H4 (cell line): ENCODE data around the gene DGKD. TPM values are rescaled to one million over a fixed set of nuclear protein-coding genes. Genes with fewer than 3 reads are reported as not detected.
"Not testable (repeated sequence)": the region's sequence is repeated elsewhere in the genome, so short reads cannot be mapped to it uniquely, and the experiment has no call there.

Experiments used
- DNase-seq: peaks from one replicate; pipeline ENCODE4 v3.0.0-alpha.2; 2015; ENCODE audit warnings: low spot score
- total RNA-seq: library from RNA; depleted of rRNA; stranded (reverse); fragments of >200 nt; shearing (Covaris generic); gene quantifications from 2 replicates; pipeline ENCODE4 v1.2.3, GENCODE V29; 2014

DGKD gene
- total RNA-seq, 1 experiment from 2014 or later: 34.3 TPM

DNA sequence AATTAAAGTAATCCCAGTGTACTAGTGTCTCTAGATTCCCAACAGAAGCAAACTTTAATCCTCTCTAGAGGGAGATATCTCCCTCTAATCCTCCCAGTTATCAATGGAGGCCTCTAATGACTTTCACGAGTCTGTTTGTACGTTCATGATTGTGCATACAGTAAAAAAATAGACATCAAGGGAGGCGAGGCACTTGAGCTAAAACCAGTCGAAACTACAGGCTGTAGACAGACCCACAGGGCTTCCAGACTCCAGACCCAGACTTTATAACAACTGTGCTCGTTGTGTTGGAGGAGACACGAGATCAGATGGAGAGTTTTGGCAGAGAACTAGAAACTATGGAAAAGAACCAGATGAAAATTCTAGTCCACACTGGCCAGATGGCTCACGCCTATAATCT, 7.0 kb downstream of the DGKD start:
- DNase-seq: no peak

DNA sequence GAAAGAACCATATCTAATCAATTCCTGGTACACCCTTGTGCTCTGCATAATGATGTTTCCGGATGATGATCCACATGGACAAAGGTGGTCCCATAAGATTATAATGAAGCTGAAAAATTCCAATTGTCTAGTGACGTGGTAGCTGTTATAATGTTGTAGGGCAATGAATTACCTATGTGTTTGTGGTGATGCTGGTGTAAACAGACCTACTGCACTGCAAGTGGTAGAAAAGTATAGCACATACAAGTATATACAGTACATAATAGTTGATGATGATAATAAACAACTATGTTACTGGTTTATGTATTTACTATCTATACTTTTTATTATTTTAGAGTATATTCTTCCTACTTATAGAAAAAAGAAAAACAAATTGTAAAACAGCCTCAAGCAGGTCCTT, 8.4 kb downstream of the DGKD start:
- no peak for DNase-seq

DNA sequence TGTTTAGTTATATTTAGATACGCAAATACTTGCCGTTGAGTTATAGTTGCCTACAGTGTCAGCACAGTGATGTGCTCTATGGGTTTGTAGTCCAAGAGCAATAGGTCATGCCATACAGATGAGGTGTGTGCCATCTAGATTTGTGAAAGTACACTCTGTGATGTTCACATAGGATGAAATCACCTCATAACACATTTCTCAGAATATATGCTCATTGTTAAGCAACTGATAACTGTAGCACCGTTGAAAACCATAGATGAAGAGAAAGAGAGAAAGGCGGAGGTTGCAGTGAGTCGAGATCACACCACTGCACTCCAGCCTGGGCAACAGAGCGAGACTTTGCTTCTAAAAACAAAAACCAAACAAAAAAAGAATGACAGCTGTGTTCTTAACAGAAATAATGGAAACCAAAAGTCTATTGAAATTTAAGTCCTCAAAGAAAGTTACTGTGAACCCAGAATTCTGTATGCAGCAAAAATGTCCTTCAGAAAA, 9.5 kb downstream of the DGKD start:
- DNase-seq: no peak

DNA sequence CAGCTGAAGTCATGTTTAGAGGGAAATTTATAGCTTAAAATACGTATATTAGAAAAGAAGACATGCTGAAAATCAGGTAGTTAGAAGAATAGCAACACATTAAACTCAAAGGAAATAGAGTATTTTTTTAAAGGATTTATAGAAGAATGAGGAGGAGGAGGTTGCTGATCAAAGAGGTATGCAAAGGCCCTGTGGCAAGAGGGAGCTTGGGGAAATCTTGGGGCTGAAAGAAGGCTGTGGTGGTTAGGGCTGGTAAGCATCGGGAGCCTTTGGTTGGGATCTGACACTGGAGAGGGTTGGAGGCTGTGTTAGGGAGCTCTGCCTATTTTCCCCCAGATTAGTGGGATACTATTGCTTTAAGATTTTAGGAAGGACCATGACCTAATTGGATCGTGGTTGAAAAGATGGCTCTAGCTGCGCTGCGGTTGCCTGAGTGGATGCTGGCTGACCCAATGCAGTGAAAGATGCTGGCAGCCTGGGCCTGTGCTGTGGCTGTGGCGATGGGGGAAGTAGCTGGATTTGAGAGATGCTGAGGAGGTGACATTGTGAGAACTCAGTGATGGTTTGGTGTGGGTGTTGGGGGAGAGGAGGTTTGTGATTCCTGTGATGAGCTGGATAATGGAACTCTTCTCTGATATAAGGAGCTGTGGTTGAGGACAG, 11.7 kb downstream of the DGKD start:
- DNase-seq: no peak

DNA sequence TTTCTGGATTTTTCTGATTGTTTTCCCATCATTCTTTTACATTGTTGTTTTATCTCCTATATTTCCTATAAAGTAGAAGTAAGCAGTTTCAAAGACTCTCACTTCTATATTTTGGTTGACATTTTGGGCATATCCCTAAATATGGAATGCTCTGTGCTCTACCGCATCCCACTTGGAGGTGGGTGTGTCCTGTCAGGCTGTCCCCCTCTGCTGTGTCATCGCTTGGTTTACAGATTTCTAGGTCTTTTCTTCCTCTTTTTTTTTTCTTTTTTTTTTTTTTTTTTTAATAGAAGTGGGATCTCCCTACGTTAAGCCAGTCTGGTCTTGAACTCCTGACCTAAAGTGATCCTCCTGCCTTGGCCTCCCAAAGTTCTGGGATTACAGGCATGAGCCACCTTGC, 13.3 kb downstream of the DGKD start:
- DNase-seq: no peak

DNA sequence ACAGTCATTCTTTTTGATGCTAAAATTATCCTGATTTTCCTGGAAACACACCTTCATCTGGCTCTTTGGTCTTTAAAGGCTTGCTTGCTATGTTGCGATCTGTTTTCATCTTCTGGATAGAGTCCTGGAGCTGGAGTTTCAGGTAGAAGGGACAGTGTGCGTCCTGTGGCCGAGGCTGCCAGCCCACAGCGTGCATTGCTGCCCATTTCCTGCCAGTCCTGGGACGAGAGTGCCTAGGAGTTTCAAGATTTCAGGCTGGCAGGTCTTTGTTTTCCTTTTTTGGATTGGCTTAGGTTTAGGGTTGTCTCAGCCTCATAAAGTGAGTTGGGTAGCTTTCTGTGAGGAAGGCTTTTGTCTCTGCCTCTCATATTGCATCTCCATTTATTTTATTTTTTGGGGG, 14.5 kb downstream of the DGKD start:
- DNase-seq: no peak

DNA sequence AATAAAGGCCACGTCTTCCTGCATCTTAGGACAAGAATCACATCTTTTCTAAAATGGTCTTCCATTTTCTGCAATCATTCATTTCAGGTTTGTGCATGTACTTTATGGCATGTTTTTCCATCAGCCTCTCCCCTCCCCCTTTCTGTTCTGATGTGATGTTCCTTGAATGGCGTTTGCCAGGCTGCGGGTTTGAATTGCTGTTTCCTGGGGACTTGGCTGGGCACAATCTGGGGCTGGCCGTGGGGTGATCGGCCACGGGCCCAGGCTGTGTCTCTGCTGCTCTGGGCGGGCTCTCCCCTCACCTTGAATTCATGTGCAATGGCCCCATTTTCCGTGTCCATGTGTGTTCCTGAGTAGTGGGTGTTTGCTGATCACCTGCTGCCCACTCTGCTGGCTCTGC, 15.2 kb downstream of the DGKD start:
- DNase-seq: no peak

DNA sequence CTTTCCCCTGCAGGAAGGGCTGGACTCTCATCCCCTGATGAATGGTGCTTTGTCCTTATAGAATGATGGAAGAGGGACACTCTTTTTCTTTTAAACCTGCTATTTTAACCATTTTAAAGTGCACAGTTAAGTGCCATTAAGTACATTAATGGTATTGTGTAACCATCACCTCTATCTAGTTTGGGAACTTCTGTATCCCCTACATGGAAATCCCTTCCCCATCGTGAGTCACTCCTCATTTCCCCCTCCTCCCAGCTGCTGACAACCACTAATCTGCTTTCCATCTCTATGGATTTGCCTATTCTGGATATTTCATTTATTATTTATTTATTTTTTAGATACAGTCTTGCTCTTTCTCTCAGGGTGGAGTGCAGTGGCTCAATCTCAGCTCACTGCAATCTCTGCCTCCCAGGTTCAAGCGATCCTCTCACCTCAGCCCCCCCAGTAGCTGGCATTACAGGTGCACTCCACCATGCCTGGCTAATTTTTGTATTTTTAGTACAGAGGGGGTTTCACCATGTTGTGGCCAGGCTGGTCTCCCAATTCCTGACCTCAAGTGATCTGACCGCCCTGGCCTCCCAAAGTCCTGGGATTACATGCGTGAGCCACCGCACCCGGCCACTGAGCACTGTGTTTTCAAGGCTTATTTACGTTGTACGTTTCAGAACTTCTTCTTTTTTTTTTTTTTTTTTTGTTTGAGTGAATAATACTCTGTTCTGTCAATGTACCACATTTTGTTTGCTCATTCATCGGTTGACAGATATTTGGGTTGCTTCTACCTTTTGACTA, 15.8 kb downstream of the DGKD start:
- DNase-seq: no peak

DNA sequence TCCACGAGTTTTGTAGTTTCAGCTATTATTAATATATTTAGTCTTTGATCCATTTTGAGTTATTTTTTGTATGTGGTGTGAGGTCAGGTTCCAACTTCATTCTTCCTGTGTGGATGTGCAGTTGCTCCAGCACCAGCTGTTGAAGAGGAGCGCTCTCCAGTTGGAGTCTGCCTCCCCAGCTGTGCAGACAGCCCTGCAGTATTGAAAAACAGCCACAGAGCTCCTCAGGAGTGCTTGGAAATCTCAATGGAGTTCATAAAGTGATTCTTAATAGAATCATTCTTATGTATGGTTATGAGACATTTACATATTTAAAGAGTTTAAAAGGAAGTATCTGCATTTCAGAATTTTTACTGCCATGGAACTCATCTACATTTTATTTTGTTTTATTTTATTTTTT, 17.3 kb downstream of the DGKD start:
- no peak for DNase-seq

DNA sequence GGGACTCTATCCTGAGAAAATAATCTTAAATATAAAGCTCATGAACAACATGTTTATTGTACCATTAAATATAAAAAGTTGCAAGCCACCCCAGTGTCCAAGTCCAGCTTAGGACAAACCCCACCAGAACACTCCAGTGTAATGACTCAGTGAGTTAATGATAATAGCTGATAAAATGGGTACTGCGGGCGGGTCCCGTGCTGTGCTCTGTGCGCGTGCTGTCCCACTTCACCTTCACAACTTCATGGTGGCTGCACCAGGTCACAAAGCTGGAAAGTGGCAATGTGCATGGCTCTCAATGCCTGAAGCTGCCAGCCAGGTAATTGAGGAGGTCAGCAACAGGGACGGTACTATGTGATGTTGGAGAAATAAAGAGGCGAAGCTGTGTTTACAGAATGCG, 18.6 kb downstream of the DGKD start:
- no peak for DNase-seq

DNA sequence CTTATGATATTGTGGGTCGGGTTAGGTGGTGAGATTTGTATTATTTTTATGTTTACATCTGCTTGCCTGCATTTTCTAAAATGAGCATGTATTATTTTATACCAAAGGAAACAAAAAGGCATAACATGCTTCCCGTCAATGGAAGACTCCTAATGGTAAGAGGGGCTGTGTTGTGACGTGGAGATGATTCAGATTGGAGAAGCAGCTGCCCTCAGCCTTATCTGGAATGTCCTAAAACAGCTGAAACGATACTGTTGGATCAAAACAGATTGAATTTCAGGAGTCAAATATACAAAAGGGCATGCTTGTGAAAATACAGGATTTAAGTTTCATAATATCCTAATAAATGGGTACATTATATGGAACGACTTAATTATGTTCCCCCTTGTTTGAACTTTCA, 19.0 kb downstream of the DGKD start:
- DNase-seq: no peak

DNA sequence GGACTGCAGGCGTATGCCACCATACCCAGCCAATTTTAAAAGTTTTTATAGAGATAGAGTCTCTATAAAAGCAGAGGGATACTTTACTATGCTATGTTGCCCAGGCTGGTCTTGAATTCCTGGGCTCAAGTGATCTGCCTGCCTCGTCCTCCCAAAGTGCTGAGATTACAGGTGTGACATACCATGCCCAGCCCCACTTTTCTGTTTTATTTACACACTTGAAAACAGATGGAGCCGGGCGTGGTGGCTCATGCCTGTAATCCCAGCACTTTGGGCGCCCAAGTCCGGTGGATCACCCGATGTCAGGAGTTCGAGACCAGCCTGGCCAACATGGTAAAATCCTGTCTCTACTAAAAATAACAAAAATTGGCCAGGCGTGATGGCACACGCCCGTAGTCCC, 20.5 kb downstream of the DGKD start:
- not testable (repeated sequence) for DNase-seq

DNA sequence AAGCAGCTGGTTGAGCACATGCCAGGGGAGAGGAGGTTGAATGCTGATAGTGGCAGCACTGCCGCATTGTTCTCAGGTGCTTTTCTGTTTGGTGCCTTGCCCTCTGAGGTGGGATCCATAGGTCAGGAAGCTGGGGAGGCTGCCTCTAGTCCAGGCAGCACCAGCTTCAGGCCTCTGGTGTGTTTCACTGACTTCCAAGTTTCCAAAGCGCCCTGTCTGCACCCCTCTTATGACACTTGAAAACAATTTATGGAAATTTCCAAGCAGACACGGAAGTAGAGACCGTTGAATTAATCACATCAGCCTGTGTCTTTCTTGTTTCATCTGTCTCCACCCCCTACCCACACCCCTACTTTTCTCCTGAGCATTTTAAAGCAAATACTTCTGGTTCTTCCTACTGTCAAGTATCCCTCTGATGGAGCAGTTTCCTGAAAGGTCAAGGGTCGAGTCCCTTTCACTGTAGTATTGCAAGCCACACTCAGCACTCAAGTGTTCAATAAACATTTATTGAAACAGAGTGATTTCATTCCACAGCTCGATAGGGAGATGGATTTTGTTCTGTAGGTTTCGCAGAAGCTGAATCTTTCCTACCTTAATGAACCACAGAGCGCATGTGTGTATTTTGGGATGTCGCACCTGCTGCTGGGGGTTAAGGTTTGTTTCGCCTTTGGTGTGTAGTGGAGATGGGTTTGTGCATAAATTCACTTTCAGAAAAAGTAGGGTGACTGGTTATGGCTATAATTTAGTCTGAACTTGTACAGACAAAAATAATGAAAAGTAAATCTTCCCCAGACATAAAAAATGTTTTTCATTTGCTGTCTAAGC, 21.4 kb downstream of the DGKD start:
- DNase-seq: no peak

DNA sequence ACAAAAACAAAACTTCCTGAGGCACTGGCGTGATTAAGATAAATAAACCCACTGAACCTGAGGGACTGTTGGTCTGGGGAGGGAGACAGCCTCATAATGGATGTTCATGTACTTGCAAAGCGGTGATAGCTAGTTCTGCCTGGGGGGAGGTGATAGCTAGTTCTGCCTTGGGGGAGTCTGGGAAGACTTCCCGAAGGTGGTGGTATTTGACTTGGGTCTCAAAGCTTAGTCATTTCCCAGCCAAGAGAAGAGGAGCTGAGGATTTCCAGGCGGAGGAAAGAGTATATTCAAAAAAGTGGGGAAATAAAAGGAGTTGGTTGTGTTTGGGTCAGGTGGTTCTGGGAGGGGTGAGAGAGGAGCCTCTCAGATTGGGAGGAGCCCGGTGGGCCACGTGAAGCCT, 24.7 kb downstream of the DGKD start:
- no peak for DNase-seq

DNA sequence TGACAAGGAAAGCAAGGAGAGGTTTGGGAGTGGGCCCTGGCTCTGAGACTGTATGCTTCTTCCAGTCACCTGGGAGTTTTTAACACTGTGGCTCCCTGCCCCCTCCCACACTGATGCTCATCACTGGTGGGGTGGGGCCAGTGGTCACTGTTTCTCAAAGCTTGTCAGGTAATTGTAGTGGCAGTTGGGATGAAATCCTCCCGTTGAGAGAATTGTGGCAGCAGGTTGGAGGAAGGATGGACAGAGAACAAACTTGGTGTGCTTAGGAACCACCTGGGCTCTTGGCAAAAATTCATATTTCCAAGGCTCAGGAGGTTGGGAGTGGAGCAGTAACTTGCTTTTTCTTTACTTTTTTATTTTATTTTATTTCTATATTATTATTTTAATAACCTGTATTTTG, 25.1 kb downstream of the DGKD start:
- DNase-seq: no peak

DNA sequence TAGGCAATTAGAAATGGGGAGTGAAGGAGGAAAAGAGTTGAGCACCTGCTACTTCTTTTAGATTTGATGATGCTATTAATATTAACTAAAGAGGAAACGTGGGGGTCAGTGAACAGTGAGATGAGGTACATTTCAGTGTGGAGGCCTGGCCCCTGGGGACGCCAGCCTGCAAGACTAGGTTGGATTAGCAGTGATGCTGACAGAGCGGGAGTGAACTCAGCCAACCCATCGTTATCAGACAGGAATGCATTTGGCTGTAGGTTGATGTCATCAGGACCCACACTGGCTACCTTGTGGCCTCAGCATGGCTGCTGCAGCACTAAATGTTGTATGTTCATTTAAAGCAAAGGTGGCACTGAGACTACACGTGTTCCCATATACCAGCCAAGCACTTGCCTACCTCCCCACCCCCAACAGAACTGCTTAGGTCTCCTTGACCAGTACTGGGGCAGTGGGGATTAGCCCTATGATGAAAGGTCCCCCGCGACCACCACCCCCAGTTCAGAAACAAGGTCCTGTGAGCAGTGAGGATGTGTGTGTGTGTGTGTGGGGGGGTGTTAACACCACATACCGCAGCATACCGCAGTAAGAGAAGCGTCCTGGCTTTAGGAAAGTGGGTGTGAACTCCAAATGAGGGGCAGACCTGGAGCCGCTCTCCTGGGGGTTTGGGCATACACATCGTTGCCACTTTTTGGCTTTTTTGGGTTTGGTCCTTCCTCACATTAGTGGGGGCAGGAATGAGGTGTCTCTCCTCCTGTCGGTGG, 26.0 kb downstream of the DGKD start:
- no peak for DNase-seq

DNA sequence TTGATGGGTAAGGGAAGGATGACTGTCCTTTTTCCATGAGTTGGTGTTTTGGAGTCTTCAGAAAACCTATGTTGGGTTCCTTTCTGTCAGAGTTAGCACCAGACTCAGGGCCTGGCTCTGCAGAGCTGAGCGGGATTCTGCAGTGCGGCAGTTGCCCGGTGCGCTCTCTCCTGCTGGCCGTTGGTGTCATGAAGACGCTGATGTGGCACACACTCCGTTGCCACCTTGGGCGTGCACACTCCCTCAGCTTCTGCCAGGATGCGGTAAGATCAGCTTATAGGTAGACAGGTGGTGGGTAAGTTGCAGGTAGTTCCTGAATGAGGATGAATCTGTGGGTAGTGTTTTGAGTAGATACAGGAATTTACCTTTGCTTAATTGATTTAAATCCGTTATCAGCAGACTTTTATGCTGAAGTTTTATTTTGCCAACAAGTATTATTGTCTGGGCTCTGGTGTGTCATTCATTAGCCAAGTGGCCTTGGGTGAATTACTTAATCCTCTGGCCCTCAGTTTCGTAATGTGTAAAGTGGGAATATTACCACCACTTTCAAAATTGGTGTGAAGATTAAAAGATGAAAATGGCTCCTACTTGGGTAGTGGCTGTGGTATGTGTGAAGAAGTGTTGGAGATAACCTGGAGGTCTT, 26.8 kb downstream of the DGKD start:
- no peak for DNase-seq

DNA sequence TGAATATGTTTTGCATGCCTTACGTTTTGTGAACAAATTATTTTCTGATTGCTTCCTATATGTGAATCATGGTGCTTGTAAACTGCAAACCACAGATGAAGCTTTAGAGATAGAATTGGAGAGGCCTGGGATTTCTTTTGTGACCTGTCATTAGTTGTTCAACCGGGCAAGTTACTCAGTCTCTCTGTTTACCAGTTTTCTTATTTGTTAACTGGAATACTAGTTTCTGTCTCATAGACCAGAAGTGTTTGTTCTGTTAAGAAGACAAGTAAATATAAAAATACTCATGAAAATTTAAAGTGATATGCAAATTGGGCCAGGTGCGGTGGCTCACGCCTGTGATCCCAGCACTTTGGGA, 27.3 kb downstream of the DGKD start:
- no peak for DNase-seq

DNA sequence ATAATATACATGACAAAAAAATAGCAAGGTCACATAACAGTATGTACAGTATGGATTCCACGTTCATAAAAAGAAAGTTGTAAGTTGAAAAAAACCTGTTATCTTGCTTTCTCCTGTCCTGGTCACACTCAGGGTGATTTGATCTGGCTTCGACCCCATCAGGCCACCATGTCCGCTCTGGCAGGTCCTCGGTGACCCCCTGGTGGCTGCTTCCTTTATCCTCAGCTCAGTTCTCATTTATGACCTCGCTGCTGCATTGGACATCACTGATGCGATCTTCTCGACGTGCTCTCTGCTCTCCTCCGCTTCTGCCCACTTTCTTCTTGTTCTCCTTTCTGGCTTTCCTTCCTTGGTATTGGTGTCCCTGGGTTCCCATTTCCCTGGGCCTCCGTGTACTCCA, 29.7 kb downstream of the DGKD start:
- DNase-seq: no peak

DNA sequence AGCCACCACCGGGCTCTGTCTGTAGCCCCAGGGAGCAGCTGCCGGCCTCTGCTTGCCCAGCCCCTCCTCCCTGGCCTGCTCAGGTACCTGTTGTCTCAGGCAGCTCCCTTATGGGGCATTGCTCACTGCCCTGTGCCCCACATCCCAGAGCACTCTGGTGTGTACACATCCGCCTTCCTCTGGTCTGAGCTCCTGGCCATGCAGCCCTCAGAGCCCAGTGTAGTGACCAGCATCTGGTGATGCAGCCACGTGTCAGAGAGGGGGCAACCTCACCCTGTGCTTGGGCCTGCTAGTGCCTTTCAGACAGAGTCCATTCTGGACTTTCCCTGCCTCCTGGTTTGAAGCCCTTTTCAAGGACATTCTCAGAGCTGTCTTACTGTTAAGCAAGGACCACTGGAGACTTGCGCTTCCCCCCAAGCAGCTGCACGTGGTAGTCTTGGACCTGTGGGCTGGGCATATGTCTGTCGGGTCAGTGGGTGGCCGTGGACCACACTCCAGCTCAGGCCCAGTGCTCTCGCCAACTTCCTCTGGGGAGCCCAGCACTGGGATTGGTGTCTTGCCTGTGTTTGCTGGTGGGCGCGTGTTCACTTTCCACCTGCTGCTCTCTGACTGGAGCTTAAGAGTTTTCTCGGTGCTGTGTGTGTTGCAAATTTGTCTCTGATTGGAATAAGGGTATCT, 30.7 kb downstream of the DGKD start:
- no peak for DNase-seq

DNA sequence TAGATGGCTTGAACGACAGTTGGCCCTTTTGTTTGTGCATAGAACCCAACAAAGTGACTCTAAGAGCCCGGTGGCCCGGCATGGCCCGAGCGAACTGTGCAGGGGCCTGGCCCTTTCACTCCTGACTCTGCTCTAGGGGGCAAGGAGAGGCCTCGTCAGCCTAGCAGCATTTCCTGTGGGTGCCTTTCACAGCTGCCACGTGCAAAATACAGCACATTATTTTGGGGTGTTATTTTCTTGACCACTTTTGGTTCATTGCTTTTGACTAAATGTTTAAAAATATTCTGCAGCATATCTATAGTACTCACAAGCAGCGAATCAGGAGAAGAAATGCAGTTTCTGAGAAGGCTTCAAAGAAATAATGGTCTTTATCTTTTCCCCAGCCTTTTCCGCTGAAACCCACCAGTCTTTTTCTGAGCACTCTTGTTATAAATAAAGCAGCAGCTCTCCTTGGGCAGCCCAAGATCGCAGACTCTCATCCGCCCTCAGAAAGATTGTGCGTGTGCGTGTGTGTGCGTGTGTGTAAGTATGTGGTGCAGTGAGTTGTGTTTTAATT, 31.3 kb downstream of the DGKD start:
- DNase-seq: no peak
